ENCODE measurements around the gene PTGIS. TPM values are rescaled to one million over a fixed set of nuclear protein-coding genes. Genes with fewer than 3 reads are reported as not detected.

Gene PTGIS
- total RNA-seq, 3 donors from 2014 or later, result 38.7 to 41.7 (median 41.0) TPM

- H3K27ac ChIP-seq, result no peak overlapping the region
- no peaks in the 10 kb centered on the region for H3K4me1 ChIP-seq
- no peaks in the 10 kb centered on the region for H3K36me3 ChIP-seq
- no peak for TF ChIP-seq POLR2AphosphoS5 (IDR thresholded peaks at IDR 0.05)
- no peak for TF ChIP-seq CTCF (IDR thresholded peaks at IDR 0.05)
- TF ChIP-seq POLR2A (IDR thresholded peaks at IDR 0.05), result no peak
- peak in 1 of 2 donors; percentile 15 for DNase-seq (ENCODE audit: low spot score in 2 of 2)
- intact Hi-C loops (cut with DNase I; ENCODE audit: low total_unique reads), result loop anchor here (2.0 kb wide), 1 partner anchor 73 kb away; no protein-coding TSS in a partner anchor
- H3K4me3 ChIP-seq, result no peak overlapping the region
- H3K9me3 ChIP-seq, result no peaks in the 10 kb centered on the region
- H3K27me3 ChIP-seq, result no peaks in the 10 kb centered on the region
Measured at GRCh38 chr20:49521356-49521755, 46.6 kb downstream of the PTGIS start.

DNA sequence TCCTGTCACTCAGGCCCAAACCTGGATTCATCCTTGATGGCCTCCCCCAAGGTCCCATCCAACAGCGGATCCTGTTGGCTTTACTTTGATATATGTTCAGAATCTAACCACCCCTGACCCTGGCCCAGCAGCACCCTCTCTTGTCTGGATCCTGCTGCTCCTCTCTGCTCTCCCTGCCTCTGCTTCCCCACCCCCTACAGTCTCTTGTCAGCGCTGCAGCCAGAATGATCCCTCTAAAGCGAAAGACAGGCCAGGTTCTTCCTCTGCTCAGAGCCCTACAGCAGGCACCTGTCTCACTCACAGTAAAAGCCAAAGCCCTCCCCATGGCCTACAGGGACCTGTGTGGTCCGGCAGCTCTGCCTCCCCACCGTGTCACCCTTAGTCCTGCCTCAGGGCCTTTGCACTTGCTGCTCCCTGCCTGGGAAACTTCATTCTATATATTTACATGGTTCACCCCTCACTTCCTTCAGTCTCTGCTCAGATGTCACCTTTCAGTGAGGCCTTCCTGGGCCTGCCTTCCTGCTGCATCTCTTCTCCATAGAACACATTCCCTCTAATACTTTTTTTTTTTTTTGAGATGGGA lies 48.1 kb downstream of the PTGIS start:
- TF ChIP-seq POLR2A (IDR thresholded peaks at IDR 0.05), result no peak
- TF ChIP-seq CTCF (IDR thresholded peaks at IDR 0.05), result no peak
- no peak for TF ChIP-seq POLR2AphosphoS5 (IDR thresholded peaks at IDR 0.05)
- intact Hi-C loops (cut with DNase I; ENCODE audit: low total_unique reads), result loop anchor here (2.0 kb wide), 1 partner anchor 71 kb away; no protein-coding TSS in a partner anchor
- Histone ChIP-seq H3K27ac (no peak overlapping the region), H3K27me3 (no peaks in the 10 kb centered on the region), H3K4me1 (no peaks in the 10 kb centered on the region), H3K36me3 (no peaks in the 10 kb centered on the region), H3K4me3 (no peak overlapping the region), H3K9me3 (no peaks in the 10 kb centered on the region)
- peak in 1 of 2 donors; percentile 14 for DNase-seq (ENCODE audit: low spot score in 2 of 2)

DNA sequence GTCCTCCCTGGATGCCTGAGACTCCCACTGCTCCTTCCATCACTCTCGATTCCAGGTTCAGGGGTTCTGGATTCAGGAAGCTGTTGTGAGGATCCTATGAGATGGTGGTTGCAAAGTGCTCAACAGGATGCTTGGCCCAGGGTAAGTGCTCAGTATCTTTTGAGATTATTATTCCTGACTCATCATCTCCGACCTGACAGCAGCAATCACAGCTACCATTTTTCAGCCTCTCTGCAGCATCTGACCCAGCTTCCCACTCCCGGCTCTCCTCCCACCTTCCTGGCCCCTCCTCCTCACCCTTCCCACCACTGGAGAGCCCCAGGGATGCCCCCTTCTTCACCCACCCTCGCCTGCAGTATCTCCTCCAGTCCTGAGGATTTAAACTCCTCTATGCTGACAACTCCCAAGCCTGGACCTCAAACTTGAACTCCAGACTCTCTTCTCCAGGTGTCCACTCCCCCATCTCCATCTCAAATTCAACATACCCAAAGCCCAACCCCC lies 48.7 kb downstream of the PTGIS start:
- Histone ChIP-seq H3K4me1 (no peaks in the 10 kb centered on the region), H3K4me3 (no peak overlapping the region), H3K36me3 (no peaks in the 10 kb centered on the region), H3K9me3 (no peaks in the 10 kb centered on the region), H3K27me3 (no peaks in the 10 kb centered on the region), H3K27ac (no peak overlapping the region)
- peak in 1 of 2 donors; percentile 9 for DNase-seq (ENCODE audit: low spot score in 2 of 2)
- TF ChIP-seq POLR2AphosphoS5 (IDR thresholded peaks at IDR 0.05) (no peak), POLR2A (IDR thresholded peaks at IDR 0.05) (no peak), CTCF (IDR thresholded peaks at IDR 0.05) (no peak)
- intact Hi-C loops (cut with DNase I; ENCODE audit: low total_unique reads), result no loop called here

DNA sequence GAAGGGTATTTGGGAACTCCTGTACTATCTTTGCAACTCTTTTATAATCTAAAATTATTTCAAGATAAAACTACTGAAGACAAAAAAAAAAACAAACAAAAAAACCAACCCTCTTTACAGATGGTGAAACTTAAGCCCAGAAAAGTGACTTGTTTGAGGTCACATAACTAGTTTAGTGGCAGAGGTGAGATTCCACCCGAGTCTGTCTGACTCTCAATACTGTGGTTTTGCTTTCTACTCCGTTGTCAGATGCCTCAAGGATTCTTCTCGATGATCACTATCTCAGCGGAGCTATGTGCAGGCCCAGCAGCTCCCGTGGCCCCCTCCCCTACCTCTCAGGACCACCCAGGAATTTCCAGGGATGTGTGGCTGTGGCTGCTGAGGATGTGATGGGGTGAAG lies 49.4 kb downstream of the PTGIS start:
- H3K27ac ChIP-seq, result no peak overlapping the region
- H3K36me3 ChIP-seq, result no peaks in the 10 kb centered on the region
- no peaks in the 10 kb centered on the region for H3K4me1 ChIP-seq
- no peaks in the 10 kb centered on the region for H3K27me3 ChIP-seq
- no peak for TF ChIP-seq POLR2A (IDR thresholded peaks at IDR 0.05)
- no peak for TF ChIP-seq CTCF (IDR thresholded peaks at IDR 0.05)
- no peak for TF ChIP-seq POLR2AphosphoS5 (IDR thresholded peaks at IDR 0.05)
- H3K9me3 ChIP-seq, result no peaks in the 10 kb centered on the region
- DNase-seq (ENCODE audit: low spot score in 2 of 2), result no peak
- intact Hi-C loops (cut with DNase I; ENCODE audit: low total_unique reads), result no loop called here
- H3K4me3 ChIP-seq, result no peak overlapping the region

DNA sequence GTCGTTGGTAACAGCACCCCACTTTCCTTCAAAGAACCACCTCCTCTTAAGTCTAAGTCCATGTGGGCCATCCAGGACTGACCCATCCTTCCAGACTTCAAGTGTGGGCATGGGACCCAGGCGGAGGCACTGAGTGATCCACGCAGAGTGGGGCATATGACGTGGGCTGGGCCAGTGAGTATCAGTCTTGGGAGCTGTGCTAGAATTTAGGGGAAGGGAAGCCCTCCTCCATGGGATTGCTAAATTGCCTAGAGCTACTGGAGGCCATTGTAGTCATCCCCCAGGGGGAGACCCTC lies 50.2 kb downstream of the PTGIS start:
- Histone ChIP-seq H3K4me1 (no peaks in the 10 kb centered on the region), H3K27me3 (no peaks in the 10 kb centered on the region), H3K4me3 (no peak overlapping the region), H3K36me3 (no peaks in the 10 kb centered on the region), H3K27ac (no peak overlapping the region), H3K9me3 (no peaks in the 10 kb centered on the region)
- DNase-seq (ENCODE audit: low spot score in 2 of 2), result no peak
- TF ChIP-seq POLR2A (IDR thresholded peaks at IDR 0.05), result no peak
- intact Hi-C loops (cut with DNase I; ENCODE audit: low total_unique reads), result no loop called here
